ENCODE results near the gene TUBGCP6. TPM values are rescaled to one million over a fixed set of nuclear protein-coding genes. Genes with fewer than 3 reads are reported as not detected.

The TUBGCP6 gene
- total RNA-seq, 4 donors from 2014 or later = 64.6 to 102 (median 80.3) TPM

GRCh38 chr22:50269573-50269969 lies 24.7 kb upstream of the TUBGCP6 start:
- Histone ChIP-seq H3K27me3 (no peaks in the 10 kb centered on the region), H3K9me3 (no peaks in the 10 kb centered on the region), H3K36me3 (no peaks in the 10 kb centered on the region), H3K4me3 (replicated peaks in 1 of 3) (peak overlapping the region in 1 of 3 donors; percentile 35), H3K27ac (peak overlapping the region in 1 of 3 donors; percentile 33), H3K4me1 (peaks cover 41 to 51% of the 10 kb centered on the region in 2 donors)
- intact Hi-C loops (cut with DNase I) = no loop called here
- no peak for TF ChIP-seq POLR2A (IDR thresholded peaks at IDR 0.05)
- no peak for TF ChIP-seq CTCF (IDR thresholded peaks at IDR 0.05)
- WGBS, 2 donors = 0% methylated on average over 4 of the region's 18 CpGs; no CpG with 5 or more reads in 1 of the 2 donors
- no peak for DNase-seq

- no peak overlapping the region for H3K4me3 ChIP-seq (replicated peaks in 1 of 3)
- H3K36me3 ChIP-seq = no peaks in the 10 kb centered on the region
- H3K4me1 ChIP-seq = peaks cover 41 to 51% of the 10 kb centered on the region in 2 donors
- intact Hi-C loops (cut with DNase I) = no loop called here
- DNase-seq = peak; percentile 83 to 88
- TF ChIP-seq CTCF (IDR thresholded peaks at IDR 0.05) (no peak), POLR2A (IDR thresholded peaks at IDR 0.05) (no peak)
- no peaks in the 10 kb centered on the region for H3K27me3 ChIP-seq
- WGBS, 2 donors = 22 to 26% methylated on average over 7 of the region's 9 CpGs
- no peaks in the 10 kb centered on the region for H3K9me3 ChIP-seq
- no peak overlapping the region for H3K27ac ChIP-seq
Measured at GRCh38 chr22:50268655-50269113, 23.9 kb upstream of the TUBGCP6 start.

- peak; percentile 78 to 81 for DNase-seq
- Histone ChIP-seq H3K27ac (no peak overlapping the region), H3K27me3 (no peaks in the 10 kb centered on the region), H3K4me3 (replicated peaks in 1 of 3) (peak overlapping the region in 1 of 3 donors; percentile 18), H3K9me3 (no peaks in the 10 kb centered on the region), H3K4me1 (peaks cover 41 to 51% of the 10 kb centered on the region in 2 donors), H3K36me3 (no peaks in the 10 kb centered on the region)
- intact Hi-C loops (cut with DNase I) = no loop called here
- WGBS, 2 donors = 20 to 50% methylated on average over 8 to 30 of the region's 75 CpGs
- TF ChIP-seq CTCF (IDR thresholded peaks at IDR 0.05) (peak in 3 of 6 experiments; percentile 14 to 37 (median 28)), POLR2A (IDR thresholded peaks at IDR 0.05) (no peak)
Measured at GRCh38 chr22:50267591-50268390, 23.0 kb upstream of the TUBGCP6 start.

- Histone ChIP-seq H3K36me3 (no peaks in the 10 kb centered on the region), H3K4me3 (replicated peaks in 1 of 3) (peak overlapping the region in 1 of 3 donors; percentile 18), H3K27ac (no peak overlapping the region), H3K27me3 (peaks cover 4% of the 10 kb centered on the region), H3K4me1 (peaks cover 40 to 51% of the 10 kb centered on the region in 2 donors), H3K9me3 (no peaks in the 10 kb centered on the region)
- no peak for DNase-seq
- WGBS, 2 donors = 80 to 88% methylated on average over 10 to 12 of the region's 37 CpGs
- intact Hi-C loops (cut with DNase I) = no loop called here
- no peak for TF ChIP-seq CTCF (IDR thresholded peaks at IDR 0.05)
- no peak for TF ChIP-seq POLR2A (IDR thresholded peaks at IDR 0.05)
Measured at GRCh38 chr22:50266994-50267393, 22.2 kb upstream of the TUBGCP6 start.

All from thyroid gland (tissue), 4 donors.